HG03175 (cell line): Measurements from ENCODE around the gene LAMTOR2.

ENCODE experiments used
- ATAC-seq: cut with Tn5 transposase; IDR thresholded peaks from one replicate; pipeline ENCODE4 v1.9.1; 2021; ENCODE audit warnings: mild to moderate bottlenecking, moderate library complexity; ENCODE audit not compliant: unreplicated experiment

The LAMTOR2 gene

DNA sequence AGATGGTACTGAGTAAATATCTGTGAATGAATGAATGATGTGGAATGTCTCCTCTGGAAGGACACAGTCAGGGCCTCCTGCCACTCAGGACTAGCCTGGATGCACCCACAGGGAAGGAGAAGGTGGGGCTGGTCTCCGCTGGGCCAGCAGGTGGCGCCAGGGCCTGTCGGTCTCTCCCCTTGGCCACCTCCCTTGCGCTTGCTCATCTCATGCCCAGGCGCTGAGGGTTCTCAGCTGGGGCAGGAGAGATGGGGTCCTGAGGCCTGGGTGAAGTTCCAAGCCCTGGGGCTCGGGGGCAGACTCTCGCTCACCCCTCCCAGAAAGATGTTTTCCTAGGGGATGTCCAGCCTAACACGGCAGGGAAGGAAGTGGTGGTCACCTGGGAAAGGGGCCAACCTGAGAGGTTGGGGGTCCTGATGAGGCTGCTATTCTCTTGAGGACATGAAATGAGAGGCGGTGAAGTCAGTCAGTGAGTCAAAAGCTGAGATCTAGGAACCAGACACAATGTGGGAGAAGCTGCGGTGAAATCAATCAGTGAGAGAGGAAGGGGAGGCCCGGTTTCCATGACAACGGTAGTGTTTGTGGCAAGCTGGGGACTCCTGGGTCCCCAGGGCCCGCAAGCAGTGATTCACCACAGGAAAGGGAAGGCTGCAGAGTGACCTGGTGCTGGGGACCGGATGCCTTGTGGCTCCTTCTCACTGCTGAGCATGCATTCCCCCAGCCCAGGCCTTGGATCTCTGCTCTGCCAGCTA, 42.2 kb downstream of the LAMTOR2 start:
- ATAC-seq = peak; percentile 70

DNA sequence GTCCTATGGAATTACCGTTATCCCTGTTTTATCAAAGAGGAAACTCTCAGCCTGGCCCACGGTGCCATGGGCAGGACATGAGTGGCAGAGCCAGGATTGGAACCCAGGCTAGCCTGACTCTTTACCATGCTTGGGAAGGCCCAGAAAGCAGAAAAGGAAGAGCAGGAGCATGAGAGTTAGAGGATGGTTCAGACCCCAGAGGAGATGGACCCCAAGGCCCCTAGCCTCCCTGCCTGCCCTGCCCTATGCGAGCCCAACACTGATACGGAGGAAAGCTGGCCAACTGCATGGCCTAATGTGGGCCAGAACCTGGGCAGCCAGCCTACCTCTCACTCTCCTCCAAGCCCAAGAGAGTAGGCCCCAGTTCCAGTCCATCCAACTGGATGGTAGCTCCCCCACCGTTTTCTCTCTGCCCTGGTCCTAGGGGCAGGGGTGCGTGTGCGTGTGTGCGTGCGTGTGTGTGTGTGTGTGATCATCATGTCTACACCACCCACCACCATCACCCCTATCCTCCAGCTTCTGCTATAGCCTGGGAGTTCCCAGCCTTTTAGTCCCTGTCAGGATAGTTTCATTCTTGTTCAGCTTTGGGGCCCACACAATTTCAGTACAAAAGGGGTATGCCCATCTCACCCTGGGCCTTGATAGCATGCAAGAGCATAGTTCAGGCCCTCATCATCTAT, 43.1 kb downstream of the LAMTOR2 start:
- no peak for ATAC-seq

- no peak for ATAC-seq
Measured at GRCh38 chr1:156098784-156099183, 44.2 kb downstream of the LAMTOR2 start.

GRCh38 chr1:156099282-156099681, 44.7 kb downstream of the LAMTOR2 start:
- ATAC-seq = no peak

DNA sequence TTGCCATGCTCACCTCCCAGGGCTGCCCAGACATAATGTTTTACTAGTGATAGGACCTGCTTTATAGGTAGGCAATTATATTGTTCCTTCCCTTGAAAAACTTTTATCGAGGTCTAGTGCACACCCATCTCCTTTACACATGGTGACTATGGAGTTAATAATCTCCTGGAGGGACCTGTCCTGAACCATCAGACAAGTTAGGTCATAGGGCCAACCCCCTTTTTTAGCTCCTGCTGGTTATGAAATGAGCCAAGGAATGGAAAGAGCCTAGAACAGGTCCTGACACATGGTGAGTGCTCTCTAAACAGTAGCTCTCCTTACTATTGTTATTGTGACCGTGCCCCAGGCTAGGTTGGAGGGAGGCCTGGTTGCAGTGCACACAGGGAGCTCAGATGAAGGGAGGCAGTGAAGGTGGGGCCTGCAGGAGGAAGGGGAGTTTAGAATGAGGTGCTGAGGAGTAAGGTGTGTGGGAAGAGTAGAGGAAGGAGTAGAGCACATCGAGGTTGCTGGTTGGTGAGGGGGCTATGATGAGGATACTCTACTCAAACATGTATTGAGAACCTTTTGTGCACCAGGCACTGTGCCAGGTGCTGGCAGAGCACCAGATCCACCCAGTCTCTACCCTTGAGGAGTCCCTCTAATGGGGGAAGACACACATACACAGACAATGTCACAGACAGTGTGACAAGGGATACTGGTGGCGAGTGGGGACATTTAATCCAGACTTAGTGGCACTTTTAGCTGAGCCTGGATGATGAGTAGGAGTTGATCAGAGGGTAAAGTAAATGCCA, 45.8 kb downstream of the LAMTOR2 start:
- no peak for ATAC-seq

DNA sequence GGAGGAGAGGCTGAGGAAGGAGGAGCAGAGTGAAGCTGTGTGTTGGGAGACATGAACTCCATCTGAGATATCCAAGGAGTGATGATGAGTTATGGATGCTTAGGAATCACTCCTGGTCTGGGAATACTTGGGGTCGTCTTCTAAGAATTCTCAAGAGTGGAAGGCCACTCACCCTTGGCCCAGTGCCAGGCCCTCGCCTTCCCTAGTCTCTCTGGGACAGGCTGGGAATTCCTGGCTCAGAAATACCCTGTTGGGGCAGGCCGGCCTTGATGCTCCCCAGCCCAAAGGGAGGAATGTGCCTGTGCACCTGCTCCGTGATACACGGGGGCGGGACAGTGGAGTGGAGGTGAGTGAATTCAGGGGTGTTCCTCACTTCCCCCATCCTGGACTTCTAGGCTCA, 47.3 kb downstream of the LAMTOR2 start:
- ATAC-seq = no peak

- ATAC-seq = no peak
Measured at GRCh38 chr1:156102633-156103511, 48.3 kb downstream of the LAMTOR2 start.

DNA sequence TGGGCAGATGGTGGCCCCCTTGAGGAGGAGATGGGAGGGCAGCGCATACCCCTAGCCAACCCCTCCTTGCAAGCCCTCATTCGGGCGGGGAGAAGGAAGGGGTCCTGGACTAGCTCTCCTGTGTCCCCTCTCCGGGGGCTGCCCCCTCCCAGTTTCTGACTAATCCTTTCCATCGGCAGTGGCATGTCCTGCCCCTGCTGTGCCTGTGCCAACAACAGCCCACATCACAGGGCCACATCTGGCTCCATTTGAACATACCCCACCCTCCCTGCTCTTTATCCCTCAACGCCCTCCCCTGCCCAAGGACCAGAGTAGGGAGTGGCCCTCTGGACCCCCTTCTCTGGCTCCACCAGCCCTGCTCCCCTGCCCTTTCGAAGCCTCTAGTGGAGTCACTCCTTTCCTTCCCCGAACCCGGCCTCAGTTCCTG, 49.0 kb downstream of the LAMTOR2 start:
- ATAC-seq = no peak

DNA sequence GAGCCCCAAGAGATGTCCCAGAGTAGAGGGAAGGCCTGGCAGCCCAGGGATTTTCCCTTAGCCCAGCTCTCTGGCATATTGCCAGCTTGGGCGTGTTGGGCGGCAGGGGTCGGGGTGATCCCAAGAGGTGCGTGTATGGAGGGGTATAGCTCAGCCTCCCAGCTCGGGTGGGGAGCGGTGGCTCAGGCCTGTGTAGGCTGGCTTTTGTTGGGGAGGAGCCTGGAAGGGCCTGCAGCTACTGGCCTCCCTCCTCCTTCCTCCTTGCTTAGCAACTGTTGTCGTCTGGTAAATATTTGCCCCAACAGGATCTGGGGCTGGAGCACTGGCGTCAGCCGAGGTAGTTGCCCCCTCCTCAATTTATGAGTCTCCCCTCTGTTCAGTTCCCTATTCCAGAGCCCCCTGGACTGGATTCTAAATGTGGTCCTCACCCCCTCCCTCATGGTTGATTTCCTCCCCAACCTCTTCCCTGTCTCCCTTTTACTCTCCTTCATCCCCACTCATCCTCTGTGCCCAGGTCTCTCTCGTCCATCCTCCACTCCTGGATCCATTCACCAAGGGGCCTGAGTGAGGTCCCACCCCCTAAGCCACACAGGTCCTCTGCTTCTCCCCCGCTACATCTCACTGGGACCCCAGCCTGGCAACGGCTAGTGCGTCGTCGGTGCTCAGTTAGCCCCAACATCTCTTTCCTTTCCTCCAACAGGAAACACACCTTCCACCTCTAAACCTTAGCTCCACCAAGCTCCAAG, 49.7 kb downstream of the LAMTOR2 start:
- no peak for ATAC-seq

GRCh38 chr1:156104861-156105832, 50.6 kb downstream of the LAMTOR2 start:
- ATAC-seq = no peak

DNA sequence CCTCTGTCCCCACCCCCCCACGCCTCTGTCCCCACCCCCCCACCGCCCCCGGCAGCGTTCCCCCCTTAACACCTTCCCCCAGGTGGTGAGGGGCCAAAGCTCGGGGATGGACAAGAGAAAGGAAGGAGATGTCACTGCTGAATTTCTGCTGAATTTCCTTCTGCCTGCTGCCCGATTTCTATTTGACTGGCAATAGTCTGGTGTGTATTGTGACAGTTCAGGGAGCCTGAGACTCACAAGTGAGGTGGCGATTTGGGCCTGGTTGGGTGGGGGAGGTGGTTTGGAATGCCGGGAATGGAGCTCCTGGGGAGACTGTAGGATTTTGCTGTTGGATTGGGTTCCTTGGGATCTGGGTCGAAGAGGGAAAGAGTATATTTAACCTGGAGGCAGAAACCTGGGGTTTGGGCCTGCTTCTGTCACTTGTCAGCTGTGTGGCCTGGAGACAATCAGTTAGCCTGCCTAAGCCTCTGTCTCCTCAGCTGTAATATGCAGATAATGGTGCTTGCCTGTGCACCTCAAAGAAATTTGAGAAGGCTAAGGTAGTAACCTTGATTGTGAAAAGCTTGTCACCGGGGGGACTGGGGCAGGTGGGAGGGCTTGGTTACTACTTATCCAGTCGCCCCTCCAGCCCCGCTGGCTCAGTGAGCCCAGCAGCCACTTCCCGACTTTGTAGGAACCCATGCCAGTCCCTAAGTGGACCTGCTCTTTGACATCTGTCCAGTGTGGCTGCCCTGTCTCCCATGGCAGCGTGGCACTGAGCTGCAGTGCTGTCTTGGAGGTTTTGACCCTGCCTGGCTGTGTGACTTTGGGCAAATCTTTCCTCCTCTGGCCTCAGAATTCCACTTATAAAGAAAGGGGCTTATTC, 52.3 kb downstream of the LAMTOR2 start:
- no peak for ATAC-seq

GRCh38 chr1:156108057-156108456, 53.5 kb downstream of the LAMTOR2 start:
- no peak for ATAC-seq
